ENCODE results near the gene NPHP1. TPM values are rescaled to one million over a fixed set of nuclear protein-coding genes. Genes with fewer than 3 reads are reported as not detected.
"Not testable (repeated sequence)": the region's sequence is repeated elsewhere in the genome, so short reads cannot be mapped to it uniquely, and the experiment has no call there.

The NPHP1 gene
- total RNA-seq, 2 experiments from 2014 or later, result 1.6 to 1.9 TPM

- peaks cover 9% of the 10 kb centered on the region for H3K4me1 Mint-ChIP-seq
- no peak overlapping the region for H3K4me3 Mint-ChIP-seq
- H3K27ac Mint-ChIP-seq, result no peak overlapping the region
- DNase-seq, result no peak
- H3K36me3 Mint-ChIP-seq, result peaks cover 9% of the 10 kb centered on the region
- peaks cover 3% of the 10 kb centered on the region for H3K9me3 Mint-ChIP-seq
- peaks cover 54% of the 10 kb centered on the region for H3K27me3 Mint-ChIP-seq
Measured at GRCh38 chr2:110215091-110215490, 10.3 kb upstream of the NPHP1 start.

GRCh38 chr2:110213522-110213921 lies 8.7 kb upstream of the NPHP1 start:
- Mint-ChIP-seq H3K4me1 (peaks cover 19% of the 10 kb centered on the region), H3K27me3 (peaks cover 39% of the 10 kb centered on the region), H3K36me3 (peaks cover 22% of the 10 kb centered on the region)
- H3K9me3 Mint-ChIP-seq, H3K27ac Mint-ChIP-seq, DNase-seq, H3K4me3 Mint-ChIP-seq: not testable (repeated sequence)

GRCh38 chr2:110211938-110212858 lies 7.4 kb upstream of the NPHP1 start, which contains the start of gene MTLN:
MTLN (minus strand) TSS chr2:110212547; CDS start chr2:110212525, 22 bp downstream.
- Mint-ChIP-seq H3K4me3 (peak within 1 kb of the TSS; percentile 87), H3K4me1 (peaks cover 19% of the 10 kb centered on the region), H3K36me3 (peaks cover 22% of the 10 kb centered on the region), H3K27ac (peak within 1 kb of the TSS; percentile 93), H3K27me3 (peaks cover 32% of the 10 kb centered on the region), H3K9me3 (peaks cover 3% of the 10 kb centered on the region)
- DNase-seq, result peak; percentile 83

- H3K27me3 Mint-ChIP-seq, result no peaks in the 10 kb centered on the region
- H3K36me3 Mint-ChIP-seq, result peaks cover 16% of the 10 kb centered on the region
- peaks cover 38% of the 10 kb centered on the region for H3K4me1 Mint-ChIP-seq
- H3K9me3 Mint-ChIP-seq, result no peaks in the 10 kb centered on the region
- peak overlapping the region; percentile 95 for H3K4me3 Mint-ChIP-seq
- no peak for DNase-seq
- H3K27ac Mint-ChIP-seq, result peak overlapping the region; percentile 63
Measured at GRCh38 chr2:110205660-110206455, 1.0 kb upstream of the NPHP1 start.

- DNase-seq, result no peak
- Mint-ChIP-seq H3K27ac (no peak overlapping the region), H3K9me3 (no peaks in the 10 kb centered on the region), H3K36me3 (peaks cover 3% of the 10 kb centered on the region), H3K27me3 (no peaks in the 10 kb centered on the region), H3K4me1 (no peaks in the 10 kb centered on the region), H3K4me3 (no peak overlapping the region)
Measured at GRCh38 chr2:110198016-110198415, 6.8 kb downstream of the NPHP1 start.

GRCh38 chr2:110197452-110197851 lies 7.4 kb downstream of the NPHP1 start:
- Mint-ChIP-seq H3K36me3 (peaks cover 3% of the 10 kb centered on the region), H3K27me3 (no peaks in the 10 kb centered on the region), H3K4me3 (no peak overlapping the region), H3K9me3 (no peaks in the 10 kb centered on the region), H3K27ac (no peak overlapping the region), H3K4me1 (no peaks in the 10 kb centered on the region)
- no peak for DNase-seq

- not testable (repeated sequence) for H3K36me3 Mint-ChIP-seq, H3K27me3 Mint-ChIP-seq, H3K4me3 Mint-ChIP-seq, H3K9me3 Mint-ChIP-seq, H3K4me1 Mint-ChIP-seq, H3K27ac Mint-ChIP-seq, DNase-seq
Measured at GRCh38 chr2:110190169-110190568, 14.6 kb downstream of the NPHP1 start.

- Mint-ChIP-seq H3K36me3 (peaks cover 7% of the 10 kb centered on the region), H3K4me1 (no peaks in the 10 kb centered on the region), H3K4me3 (no peak overlapping the region), H3K9me3 (peaks cover 20% of the 10 kb centered on the region), H3K27ac (no peak overlapping the region), H3K27me3 (peaks cover 12% of the 10 kb centered on the region)
- no peak for DNase-seq
Measured at GRCh38 chr2:110182449-110182848, 22.4 kb downstream of the NPHP1 start.

GRCh38 chr2:110180036-110180435 lies 24.8 kb downstream of the NPHP1 start:
- H3K27ac Mint-ChIP-seq, result no peak overlapping the region
- H3K9me3 Mint-ChIP-seq, result peaks cover 15% of the 10 kb centered on the region
- no peaks in the 10 kb centered on the region for H3K4me1 Mint-ChIP-seq
- peaks cover 17% of the 10 kb centered on the region for H3K27me3 Mint-ChIP-seq
- DNase-seq, result no peak
- H3K4me3 Mint-ChIP-seq, result no peak overlapping the region
- H3K36me3 Mint-ChIP-seq, result peaks cover 7% of the 10 kb centered on the region

GRCh38 chr2:110173523-110173922 lies 31.3 kb downstream of the NPHP1 start:
- Mint-ChIP-seq H3K36me3 (no peaks in the 10 kb centered on the region), H3K4me3 (no peak overlapping the region), H3K27me3 (peaks cover 5% of the 10 kb centered on the region), H3K27ac (no peak overlapping the region), H3K9me3 (peaks cover 3% of the 10 kb centered on the region), H3K4me1 (peaks cover 4% of the 10 kb centered on the region)
- no peak for DNase-seq

- peaks cover 3% of the 10 kb centered on the region for H3K9me3 Mint-ChIP-seq
- H3K27me3 Mint-ChIP-seq, result peaks cover 5% of the 10 kb centered on the region
- no peaks in the 10 kb centered on the region for H3K36me3 Mint-ChIP-seq
- no peak overlapping the region for H3K27ac Mint-ChIP-seq
- DNase-seq, result no peak
- no peak overlapping the region for H3K4me3 Mint-ChIP-seq
- H3K4me1 Mint-ChIP-seq, result peaks cover 4% of the 10 kb centered on the region
Measured at GRCh38 chr2:110172506-110172905, 32.3 kb downstream of the NPHP1 start.

GRCh38 chr2:110170102-110170501 lies 34.7 kb downstream of the NPHP1 start:
- DNase-seq, result no peak
- no peak overlapping the region for H3K4me3 Mint-ChIP-seq
- H3K36me3 Mint-ChIP-seq, result no peaks in the 10 kb centered on the region
- no peaks in the 10 kb centered on the region for H3K27me3 Mint-ChIP-seq
- H3K4me1 Mint-ChIP-seq, result peaks cover 4% of the 10 kb centered on the region
- peaks cover 3% of the 10 kb centered on the region for H3K9me3 Mint-ChIP-seq
- no peak overlapping the region for H3K27ac Mint-ChIP-seq

- Mint-ChIP-seq H3K9me3 (peaks cover 3% of the 10 kb centered on the region), H3K27ac (no peak overlapping the region), H3K4me1 (peaks cover 4% of the 10 kb centered on the region), H3K4me3 (no peak overlapping the region), H3K36me3 (no peaks in the 10 kb centered on the region), H3K27me3 (peaks cover 4% of the 10 kb centered on the region)
- DNase-seq, result no peak
Measured at GRCh38 chr2:110167326-110168000, 37.4 kb downstream of the NPHP1 start.

- Mint-ChIP-seq H3K9me3 (peaks cover 3% of the 10 kb centered on the region), H3K27ac (no peak overlapping the region), H3K36me3 (no peaks in the 10 kb centered on the region), H3K4me3 (no peak overlapping the region), H3K4me1 (peaks cover 4% of the 10 kb centered on the region), H3K27me3 (peaks cover 5% of the 10 kb centered on the region)
- no peak for DNase-seq
Measured at GRCh38 chr2:110166266-110166665, 38.5 kb downstream of the NPHP1 start.

All from activated naive CD8-positive, alpha-beta T cell treated with anti-CD3 and anti-CD28 coated beads for 36 hours (primary cell).